Chondrocyte (in vitro differentiated cells): ENCODE data around the gene FAM83E. TPM values are rescaled to one million over a fixed set of nuclear protein-coding genes. Genes with fewer than 3 reads are reported as not detected.
A peak's percentile ranks its signal among the peaks of the same experiment; 100 is the strongest.

ENCODE experiments used
- DNase-seq: peaks from one replicate; pipeline ENCODE4 v3.0.0; 2021; ENCODE audit warnings: mixed read lengths, low spot score
- H3K27ac Mint-ChIP-seq: one replicate; pipeline ENCODE4 v1.8.0; 2021; ENCODE audit warnings: mild to moderate bottlenecking, moderate library complexity, mixed read lengths; ENCODE audit not compliant: unreplicated experiment
- H3K27me3 Mint-ChIP-seq: 2 replicates; pipeline ENCODE4 v1.8.0; 2021; ENCODE audit warnings: low read depth, mixed read lengths
- H3K36me3 Mint-ChIP-seq: 2 replicates; pipeline ENCODE4 v1.8.0; 2021; ENCODE audit warnings: low read depth, mixed read lengths
- H3K4me1 Mint-ChIP-seq: 2 replicates; pipeline ENCODE4 v1.8.0; 2021; ENCODE audit warnings: low read depth, mild to moderate bottlenecking, mixed read lengths
- H3K4me3 Mint-ChIP-seq: one replicate; pipeline ENCODE4 v1.8.0; 2021; ENCODE audit warnings: mild to moderate bottlenecking, moderate library complexity, mixed read lengths; ENCODE audit not compliant: unreplicated experiment
- H3K9me3 Mint-ChIP-seq: 2 replicates; pipeline ENCODE4 v1.8.0; 2021; ENCODE audit warnings: low read depth, mixed read lengths
- CTCF ChIP-seq: fragments of 200-600 bp; sonication (generic); IDR thresholded peaks from 2 replicates; pipeline ENCODE4 v1.5.0; 2021; ENCODE audit warnings: antibody characterized with exemption, mild to moderate bottlenecking, moderate library complexity
- total RNA-seq: library from RNA; stranded (reverse); gene quantifications from 3 replicates; pipeline ENCODE4 v1.2.1, GENCODE V29; 2021

FAM83E gene
- total RNA-seq, 1 donor from 2014 or later = 0.67 TPM

- Mint-ChIP-seq H3K27me3 (no peaks in the 10 kb centered on the region), H3K9me3 (no peaks in the 10 kb centered on the region), H3K27ac (peak overlapping the region; percentile 86), H3K4me1 (peaks cover 30% of the 10 kb centered on the region), H3K4me3 (peak overlapping the region; percentile 82), H3K36me3 (no peaks in the 10 kb centered on the region)
- TF ChIP-seq CTCF = no peak
- DNase-seq = no peak
Observed at GRCh38 chr19:48645620-48646000, 30.7 kb upstream of the FAM83E start.

DNA sequence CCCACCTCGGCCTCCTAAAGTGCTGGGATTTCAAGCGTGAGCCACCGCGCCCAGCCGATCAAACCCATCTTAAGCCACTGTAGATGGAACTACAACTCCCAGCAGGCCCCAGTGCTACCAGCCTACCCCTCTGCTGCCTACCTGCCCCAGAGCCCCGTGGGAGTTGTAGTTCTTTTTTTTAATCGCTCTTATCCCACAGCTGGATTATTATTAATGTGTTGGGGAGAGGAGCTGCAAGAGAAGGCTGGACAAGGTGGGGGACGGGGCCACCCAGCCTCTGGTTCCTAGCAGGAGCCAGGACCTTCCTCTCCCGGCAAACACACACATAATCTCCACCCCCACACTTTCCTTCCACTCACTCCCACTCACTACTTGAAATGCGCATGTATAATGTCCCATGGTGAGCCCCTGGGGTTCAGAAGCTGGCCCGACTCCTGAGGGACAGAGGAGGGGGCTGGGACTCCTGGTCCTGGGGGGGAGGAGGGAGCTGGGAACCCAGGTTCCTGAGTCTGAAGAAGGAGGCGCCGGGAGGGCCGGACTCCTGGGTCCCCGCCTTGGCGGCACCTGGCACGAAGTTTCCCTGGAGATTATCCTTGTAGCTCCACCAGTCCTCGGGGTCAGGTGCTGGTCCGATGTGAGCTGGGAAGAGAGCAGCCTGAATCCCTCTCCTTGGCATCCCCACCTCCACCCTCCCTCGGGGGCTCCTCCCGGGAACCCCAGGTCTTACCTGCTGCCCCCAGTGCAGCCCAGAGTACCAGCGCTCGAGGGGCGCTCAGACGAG is 30.2 kb upstream of the FAM83E start:
- TF ChIP-seq CTCF = no peak
- H3K27ac Mint-ChIP-seq = no peak overlapping the region
- H3K4me3 Mint-ChIP-seq = peak overlapping the region; percentile 82
- peaks cover 30% of the 10 kb centered on the region for H3K4me1 Mint-ChIP-seq
- H3K9me3 Mint-ChIP-seq = no peaks in the 10 kb centered on the region
- no peaks in the 10 kb centered on the region for H3K27me3 Mint-ChIP-seq
- no peaks in the 10 kb centered on the region for H3K36me3 Mint-ChIP-seq
- no peak for DNase-seq

- Mint-ChIP-seq H3K4me1 (peaks cover 28% of the 10 kb centered on the region), H3K27ac (no peak overlapping the region), H3K27me3 (no peaks in the 10 kb centered on the region), H3K36me3 (no peaks in the 10 kb centered on the region), H3K4me3 (no peak overlapping the region), H3K9me3 (no peaks in the 10 kb centered on the region)
- TF ChIP-seq CTCF = no peak
- no peak for DNase-seq
Observed at GRCh38 chr19:48644355-48644754, 29.5 kb upstream of the FAM83E start.

GRCh38 chr19:48642862-48643261 is 28.0 kb upstream of the FAM83E start:
- peaks cover 32% of the 10 kb centered on the region for H3K4me1 Mint-ChIP-seq
- no peak overlapping the region for H3K27ac Mint-ChIP-seq
- no peak for TF ChIP-seq CTCF
- no peaks in the 10 kb centered on the region for H3K9me3 Mint-ChIP-seq
- no peak for DNase-seq
- H3K36me3 Mint-ChIP-seq = no peaks in the 10 kb centered on the region
- H3K4me3 Mint-ChIP-seq = no peak overlapping the region
- no peaks in the 10 kb centered on the region for H3K27me3 Mint-ChIP-seq

- peaks cover 39% of the 10 kb centered on the region for H3K4me1 Mint-ChIP-seq
- H3K4me3 Mint-ChIP-seq = no peak overlapping the region
- H3K27me3 Mint-ChIP-seq = no peaks in the 10 kb centered on the region
- H3K27ac Mint-ChIP-seq = no peak overlapping the region
- no peaks in the 10 kb centered on the region for H3K9me3 Mint-ChIP-seq
- no peaks in the 10 kb centered on the region for H3K36me3 Mint-ChIP-seq
- no peak for TF ChIP-seq CTCF
- DNase-seq = no peak
Observed at GRCh38 chr19:48641850-48642249, 27.0 kb upstream of the FAM83E start.
